Measurements from ENCODE around the gene MEX3D. TPM values are rescaled to one million over a fixed set of nuclear protein-coding genes. Genes with fewer than 3 reads are reported as not detected.

Gene MEX3D
- total RNA-seq, 1 experiment from 2014 or later: 69.2 TPM

DNA sequence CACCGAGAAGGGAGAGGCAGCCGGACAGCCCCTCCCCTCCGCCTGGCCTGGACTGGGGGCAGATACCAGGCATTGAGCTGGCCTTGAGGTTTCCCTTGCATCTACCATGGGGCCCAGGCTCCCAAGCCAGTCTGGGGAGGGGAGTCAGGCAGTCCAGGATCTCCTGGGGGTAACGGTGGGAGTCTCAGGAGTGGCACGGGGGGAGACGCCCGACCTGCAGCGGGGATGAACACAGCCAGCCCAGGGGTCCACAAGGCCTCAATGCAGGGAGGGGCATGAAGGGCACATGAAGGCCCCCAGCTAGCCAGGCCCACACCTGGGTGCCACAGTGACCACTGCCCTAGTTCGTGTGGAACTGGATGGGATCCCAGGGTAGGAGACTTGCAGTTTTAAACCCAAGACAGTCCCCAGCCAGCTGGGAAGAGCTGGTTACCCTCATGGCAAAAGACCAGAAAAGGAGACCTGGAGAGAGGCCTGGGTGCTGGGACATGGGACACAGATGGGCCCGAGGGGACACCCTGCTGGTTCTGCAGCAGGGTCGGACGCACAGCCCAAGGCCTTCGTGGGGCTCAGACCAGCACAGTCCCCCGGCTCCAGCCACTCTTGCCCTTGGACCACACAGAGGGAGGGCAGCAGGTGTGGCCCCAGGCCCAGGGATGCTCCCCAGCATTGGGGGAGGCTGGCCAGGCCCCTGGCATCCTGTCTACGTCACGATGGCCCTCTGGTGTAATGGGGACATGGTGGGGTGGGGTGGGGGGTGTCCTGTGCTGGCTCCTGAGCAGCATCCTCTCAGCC is 41.8 kb upstream of the MEX3D start:
- ChIA-PET RAD21 (ENCODE audit: low non-redundant PET in 1 of 2, low total read pairs in 2 of 2, uncharacterized antibody in 2 of 2, unreplicated experiment in 2 of 2) (no interaction called here), CTCF (no interaction called here), POLR2A (no interaction called here)
- peaks cover 4% of the 10 kb centered on the region for H3K79me2 ChIP-seq (ENCODE audit: insufficient read depth, low read length)
- H3K4me1 ChIP-seq (ENCODE audit: control insufficient read depth in 1 of 2, insufficient read depth in 2 of 2, low read length in 2 of 2): peaks cover 7 to 30% of the 10 kb centered on the region in 2 experiments; a peak in 3 of 4 replicates
- no peak overlapping the region; the same call in 1 of the 2 replicates for H3K27ac ChIP-seq (ENCODE audit: low read depth, low read length)
- intact Hi-C loops (cut with micrococcal nuclease): loop anchor here (10.0 kb wide), 1 partner anchor 205 kb away; the partner anchor contains the start of gene ATP8B3
- H3K4me2 ChIP-seq (ENCODE audit: low read length): no peak overlapping the region
- no peaks in the 10 kb centered on the region for H3K9me2 ChIP-seq (ENCODE audit: insufficient read depth)
- H3K4me3 ChIP-seq (replicated peaks in 1 of 2; ENCODE audit: low read depth in 1 of 2, low read length in 2 of 2): no peak overlapping the region
- TF ChIP-seq ZNF274 (IDR thresholded peaks at IDR 0.05; ENCODE audit: low read depth, low read length): no peak
- TF ChIP-seq, protein P1, sequence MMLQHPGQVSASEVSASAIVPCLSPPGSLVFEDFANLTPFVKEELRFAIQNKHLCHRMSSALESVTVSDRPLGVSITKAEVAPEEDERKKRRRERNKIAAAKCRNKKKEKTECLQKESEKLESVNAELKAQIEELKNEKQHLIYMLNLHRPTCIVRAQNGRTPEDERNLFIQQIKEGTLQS (IDR thresholded peaks at IDR 0.05): no peak
- TF ChIP-seq, protein P2, sequence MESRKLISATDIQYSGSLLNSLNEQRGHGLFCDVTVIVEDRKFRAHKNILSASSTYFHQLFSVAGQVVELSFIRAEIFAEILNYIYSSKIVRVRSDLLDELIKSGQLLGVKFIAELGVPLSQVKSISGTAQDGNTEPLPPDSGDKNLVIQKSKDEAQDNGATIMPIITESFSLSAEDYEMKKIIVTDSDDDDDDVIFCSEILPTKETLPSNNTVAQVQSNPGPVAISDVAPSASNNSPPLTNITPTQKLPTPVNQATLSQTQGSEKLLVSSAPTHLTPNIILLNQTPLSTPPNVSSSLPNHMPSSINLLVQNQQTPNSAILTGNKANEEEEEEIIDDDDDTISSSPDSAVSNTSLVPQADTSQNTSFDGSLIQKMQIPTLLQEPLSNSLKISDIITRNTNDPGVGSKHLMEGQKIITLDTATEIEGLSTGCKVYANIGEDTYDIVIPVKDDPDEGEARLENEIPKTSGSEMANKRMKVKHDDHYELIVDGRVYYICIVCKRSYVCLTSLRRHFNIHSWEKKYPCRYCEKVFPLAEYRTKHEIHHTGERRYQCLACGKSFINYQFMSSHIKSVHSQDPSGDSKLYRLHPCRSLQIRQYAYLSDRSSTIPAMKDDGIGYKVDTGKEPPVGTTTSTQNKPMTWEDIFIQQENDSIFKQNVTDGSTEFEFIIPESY (IDR thresholded peaks at IDR 0.05; ENCODE audit: extremely low read depth, insufficient replicate concordance, low read length): no peak
- TF ChIP-seq, protein P3, sequence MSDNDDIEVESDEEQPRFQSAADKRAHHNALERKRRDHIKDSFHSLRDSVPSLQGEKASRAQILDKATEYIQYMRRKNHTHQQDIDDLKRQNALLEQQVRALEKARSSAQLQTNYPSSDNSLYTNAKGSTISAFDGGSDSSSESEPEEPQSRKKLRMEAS (IDR thresholded peaks at IDR 0.05): no peak
- TF ChIP-seq, protein P4, sequence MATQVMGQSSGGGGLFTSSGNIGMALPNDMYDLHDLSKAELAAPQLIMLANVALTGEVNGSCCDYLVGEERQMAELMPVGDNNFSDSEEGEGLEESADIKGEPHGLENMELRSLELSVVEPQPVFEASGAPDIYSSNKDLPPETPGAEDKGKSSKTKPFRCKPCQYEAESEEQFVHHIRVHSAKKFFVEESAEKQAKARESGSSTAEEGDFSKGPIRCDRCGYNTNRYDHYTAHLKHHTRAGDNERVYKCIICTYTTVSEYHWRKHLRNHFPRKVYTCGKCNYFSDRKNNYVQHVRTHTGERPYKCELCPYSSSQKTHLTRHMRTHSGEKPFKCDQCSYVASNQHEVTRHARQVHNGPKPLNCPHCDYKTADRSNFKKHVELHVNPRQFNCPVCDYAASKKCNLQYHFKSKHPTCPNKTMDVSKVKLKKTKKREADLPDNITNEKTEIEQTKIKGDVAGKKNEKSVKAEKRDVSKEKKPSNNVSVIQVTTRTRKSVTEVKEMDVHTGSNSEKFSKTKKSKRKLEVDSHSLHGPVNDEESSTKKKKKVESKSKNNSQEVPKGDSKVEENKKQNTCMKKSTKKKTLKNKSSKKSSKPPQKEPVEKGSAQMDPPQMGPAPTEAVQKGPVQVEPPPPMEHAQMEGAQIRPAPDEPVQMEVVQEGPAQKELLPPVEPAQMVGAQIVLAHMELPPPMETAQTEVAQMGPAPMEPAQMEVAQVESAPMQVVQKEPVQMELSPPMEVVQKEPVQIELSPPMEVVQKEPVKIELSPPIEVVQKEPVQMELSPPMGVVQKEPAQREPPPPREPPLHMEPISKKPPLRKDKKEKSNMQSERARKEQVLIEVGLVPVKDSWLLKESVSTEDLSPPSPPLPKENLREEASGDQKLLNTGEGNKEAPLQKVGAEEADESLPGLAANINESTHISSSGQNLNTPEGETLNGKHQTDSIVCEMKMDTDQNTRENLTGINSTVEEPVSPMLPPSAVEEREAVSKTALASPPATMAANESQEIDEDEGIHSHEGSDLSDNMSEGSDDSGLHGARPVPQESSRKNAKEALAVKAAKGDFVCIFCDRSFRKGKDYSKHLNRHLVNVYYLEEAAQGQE (IDR thresholded peaks at IDR 0.05; ENCODE audit: low read depth): no peak
- TF ChIP-seq YY1 (IDR thresholded peaks at IDR 0.05; ENCODE audit: extremely low read depth, insufficient replicate concordance, low read depth, low read length): no peak
- TF ChIP-seq EZH2 (IDR thresholded peaks at IDR 0.05): no peak
- TF ChIP-seq SP1 (IDR thresholded peaks at IDR 0.05; ENCODE audit: low read depth): no peak
- no peak for TF ChIP-seq POLR2AphosphoS5 (IDR thresholded peaks at IDR 0.05; ENCODE audit: low read depth, low read length)
- no peak for TF ChIP-seq TCF7L2 (IDR thresholded peaks at IDR 0.05; ENCODE audit: borderline replicate concordance, extremely low read depth, insufficient read depth, insufficient read length)
- TF ChIP-seq CEBPB (IDR thresholded peaks at IDR 0.05; ENCODE audit: low read depth): no peak
- H3K27me3 ChIP-seq (ENCODE audit: insufficient read depth, low read length): no peaks in the 10 kb centered on the region
- ATAC-seq: no peak
- H3K36me3 ChIP-seq (ENCODE audit: control insufficient read depth in 1 of 2, insufficient read depth in 2 of 2, low read length in 2 of 2): peaks cover 14 to 21% of the 10 kb centered on the region in 2 experiments; a peak in 3 of 4 replicates
- no peak for DNase-seq (ENCODE audit: low read depth, low spot score)
- no peak overlapping the region for H3K9ac ChIP-seq (ENCODE audit: low read length)
- BruUV-seq (replicated peaks): no TSS peak
- no peak overlapping the region for H2AFZ ChIP-seq (ENCODE audit: low read depth, low read length, poor library complexity, severe bottlenecking)
- no peaks in the 10 kb centered on the region for H4K20me1 ChIP-seq (ENCODE audit: insufficient read depth)
- H3K9me3 ChIP-seq (ENCODE audit: control insufficient read depth in 1 of 2, insufficient read depth in 1 of 2, low read depth in 1 of 2, low read length in 2 of 2): no peaks in the 10 kb centered on the region

Data from HCT116 (cell line).